Right lobe of liver (tissue), 4 donors: ENCODE results near the gene ELL.

Source experiments
- CTCF ChIP-seq, 4 donors: fragments of 200-600 bp in 3 of 4; fragments of 450-650 bp in 1 of 4; IDR thresholded peaks; one replicate each; pipeline versions ENCODE4 v1.5.1 to v1.8.0; 2016 to 2022; ENCODE audit warnings: antibody characterized with exemption in 4 of 4, mild to moderate bottlenecking in 2 of 4
- POLR2A ChIP-seq: fragments of 450-650 bp; IDR thresholded peaks from one replicate; pipeline ENCODE4 v1.6.1; 2017; ENCODE audit warnings: antibody characterized with exemption, mild to moderate bottlenecking
- donor health status: DM: no; HTN: no; CAD: no.
- donor health status: DM: no; HTN: no; CAD: no.
- donor health status: DM: no; HTN: yes; CAD: no.

GRCh38 chr19:18431351-18432197 lies 90.3 kb downstream of the ELL start:
- no peak for TF ChIP-seq CTCF (IDR thresholded peaks at IDR 0.05)
- no peak for TF ChIP-seq POLR2A
